Ectodermal cell (in vitro differentiated cells): ENCODE results near the gene MRPL20.
"Not testable (repeated sequence)": the region's sequence is repeated elsewhere in the genome, so short reads cannot be mapped to it uniquely, and the experiment has no call there.

Experiments used
- H3K27ac ChIP-seq: 2 replicates; pipeline ENCODE4 v1.7.0; 2013; ENCODE audit warnings: mild to moderate bottlenecking, low read depth, low read length; ENCODE audit not compliant: insufficient read depth, poor library complexity, severe bottlenecking
- H3K27me3 ChIP-seq: 2 replicates; pipeline ENCODE4 v1.7.0; 2013; ENCODE audit warnings: mild to moderate bottlenecking, low read length; ENCODE audit not compliant: insufficient read depth, control insufficient read depth, poor library complexity, severe bottlenecking
- H3K36me3 ChIP-seq: one replicate; pipeline ENCODE4 v1.7.0; 2013; ENCODE audit warnings: low read length; ENCODE audit not compliant: control insufficient read depth, insufficient read depth
- H3K4me1 ChIP-seq: one replicate; pipeline ENCODE4 v1.7.0; 2013; ENCODE audit warnings: low read length; ENCODE audit not compliant: control insufficient read depth, insufficient read depth
- H3K4me3 ChIP-seq: 2 replicates; pipeline ENCODE4 v1.7.0; 2013; ENCODE audit warnings: low read depth, low read length, control low read depth; ENCODE audit not compliant: insufficient read depth
- H3K9me3 ChIP-seq: 2 replicates; pipeline ENCODE4 v1.7.0; 2013; ENCODE audit warnings: mild to moderate bottlenecking, low read length, moderate library complexity; ENCODE audit not compliant: control insufficient read depth
- WGBS, 2 experiments: methylation state at CpG; one replicate each; pipeline ENCODE4 v1.1.7; 2013; ENCODE audit warnings: missing lambda C conversion rate in 2 of 2; 5-methylcytosine and 5-hydroxymethylcytosine counted together

MRPL20 gene

GRCh38 chr1:1449099-1449739 lies 42.1 kb upstream of the MRPL20 start, which contains the start of gene ATAD3C:
ATAD3C (plus strand) TSS chr1:1449689; CDS start chr1:1450684, 995 bp downstream.
- no peaks in the 10 kb centered on the region for H3K4me1 ChIP-seq
- H3K4me3 ChIP-seq: no peak within 1 kb of the TSS
- H3K27me3 ChIP-seq: no peaks in the 10 kb centered on the region
- no peaks in the 10 kb centered on the region for H3K36me3 ChIP-seq
- WGBS, 2 experiments: 90 to 96% methylated on average over 6 of the region's 6 CpGs
- no peak within 1 kb of the TSS for H3K27ac ChIP-seq
- no peaks in the 10 kb centered on the region for H3K9me3 ChIP-seq

DNA sequence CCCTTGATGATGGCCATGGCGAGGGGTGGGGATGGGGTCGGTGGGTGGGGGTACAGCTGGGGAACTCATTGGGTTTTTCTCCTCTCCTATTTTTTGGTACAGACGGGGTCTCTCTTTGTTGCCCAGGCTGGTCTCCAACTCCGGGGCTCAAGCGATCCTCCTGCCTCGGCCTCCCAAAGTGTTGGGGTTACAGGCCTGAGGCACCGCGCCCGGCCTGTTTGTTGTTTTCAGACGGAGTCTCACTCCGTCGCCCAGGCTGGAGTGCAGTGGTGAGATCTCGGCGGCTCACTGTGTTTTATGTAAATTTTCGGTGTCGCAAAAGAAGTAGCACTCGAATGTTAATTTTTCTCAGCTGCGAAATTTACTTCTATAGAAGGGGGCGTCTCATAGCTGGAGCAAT lies 39.5 kb upstream of the MRPL20 start:
- 94% methylated on average over 14 to 19 of the region's 19 CpGs for WGBS, 2 experiments
- not testable (repeated sequence) for H3K36me3 ChIP-seq, H3K9me3 ChIP-seq, H3K4me1 ChIP-seq, H3K27ac ChIP-seq, H3K27me3 ChIP-seq, H3K4me3 ChIP-seq

DNA sequence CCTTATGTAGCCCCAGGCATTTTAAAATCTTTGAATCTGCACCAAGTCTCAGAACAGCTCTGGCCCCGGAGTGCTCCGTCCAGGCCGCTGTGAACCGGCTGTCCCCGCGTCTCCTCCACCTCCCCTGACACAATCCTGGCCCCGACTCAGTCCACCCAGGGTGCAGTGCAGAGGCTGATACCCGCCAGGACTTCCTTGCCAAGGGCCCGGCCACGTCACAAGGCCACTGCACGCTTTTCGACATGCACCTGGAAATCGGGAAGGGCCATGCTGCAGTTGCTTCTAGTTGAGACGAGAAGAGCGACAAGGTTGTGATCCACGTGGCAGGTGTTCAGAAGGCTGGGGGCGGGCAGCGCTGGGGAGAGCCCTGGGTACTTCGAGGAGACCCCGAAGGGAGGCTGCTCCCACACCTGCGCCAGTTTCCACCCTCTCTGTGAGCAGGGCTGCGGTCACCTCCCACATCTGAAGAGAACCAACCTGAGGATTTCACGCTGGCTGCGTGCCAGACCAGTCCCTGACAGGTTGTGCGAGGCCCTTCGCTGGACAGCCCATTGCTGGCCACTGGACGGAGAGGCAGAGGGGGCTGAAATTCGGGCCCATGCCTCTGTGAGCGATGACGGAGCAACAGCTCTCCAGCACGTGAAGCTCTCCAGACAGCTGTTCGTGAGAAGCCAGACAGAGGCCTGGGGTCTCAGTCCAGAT lies 35.1 kb upstream of the MRPL20 start:
- Histone ChIP-seq H3K27ac (no peak overlapping the region), H3K4me1 (peaks cover 7% of the 10 kb centered on the region), H3K9me3 (no peaks in the 10 kb centered on the region), H3K27me3 (no peaks in the 10 kb centered on the region), H3K4me3 (no peak overlapping the region), H3K36me3 (no peaks in the 10 kb centered on the region)
- WGBS, 2 experiments: 96% methylated on average over 32 of the region's 32 CpGs

GRCh38 chr1:1441002-1441888 lies 34.2 kb upstream of the MRPL20 start:
- H3K4me3 ChIP-seq: no peak overlapping the region
- H3K9me3 ChIP-seq: no peaks in the 10 kb centered on the region
- H3K27me3 ChIP-seq: peaks cover 9% of the 10 kb centered on the region
- no peaks in the 10 kb centered on the region for H3K36me3 ChIP-seq
- no peak overlapping the region for H3K27ac ChIP-seq
- peaks cover 9% of the 10 kb centered on the region for H3K4me1 ChIP-seq
- 79 to 82% methylated on average over 29 of the region's 29 CpGs for WGBS, 2 experiments

- 94 to 95% methylated on average over 26 of the region's 26 CpGs for whole genome bisulfite sequencing, 2 experiments
- Histone ChIP-seq H3K9me3 (no peaks in the 10 kb centered on the region), H3K36me3 (no peaks in the 10 kb centered on the region), H3K27me3 (peaks cover 15% of the 10 kb centered on the region), H3K4me1 (peaks cover 14% of the 10 kb centered on the region), H3K4me3 (no peak overlapping the region), H3K27ac (no peak overlapping the region)
Measured at GRCh38 chr1:1440262-1441001, 33.3 kb upstream of the MRPL20 start.

DNA sequence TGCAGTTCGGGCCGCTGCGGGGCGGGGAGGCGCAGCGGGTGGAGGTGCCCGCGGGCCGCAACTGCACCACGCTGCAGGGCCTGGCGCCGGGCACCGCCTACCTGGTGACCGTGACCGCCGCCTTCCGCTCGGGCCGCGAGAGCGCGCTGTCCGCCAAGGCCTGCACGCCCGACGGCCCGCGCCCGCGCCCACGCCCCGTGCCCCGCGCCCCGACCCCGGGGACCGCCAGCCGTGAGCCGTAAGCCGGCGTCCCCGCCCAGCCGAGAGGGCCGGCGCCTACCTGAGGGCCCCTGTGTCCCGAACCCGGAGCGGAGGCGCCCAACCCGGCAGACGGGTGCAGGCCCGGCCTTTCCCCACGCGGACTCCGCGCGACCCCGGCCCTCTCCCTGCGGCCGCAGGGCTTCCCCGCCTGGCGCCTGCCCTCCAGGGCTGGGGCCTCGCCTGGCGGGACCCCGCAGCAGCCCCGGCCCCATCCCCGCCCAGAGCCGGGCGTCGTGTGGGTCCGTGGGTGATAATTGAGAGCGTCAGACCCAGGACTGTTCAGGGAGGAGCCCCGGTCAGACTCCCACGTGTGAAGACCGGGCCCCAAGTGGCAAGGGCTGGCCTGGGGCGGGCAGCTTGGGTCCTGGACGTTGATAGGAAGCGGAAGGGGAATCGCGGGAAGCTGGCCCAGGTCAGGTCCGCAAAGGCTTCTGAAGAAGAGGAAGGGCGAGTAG lies 32.6 kb upstream of the MRPL20 start:
- WGBS, 2 experiments: 96 to 98% methylated on average over 82 of the region's 82 CpGs
- Histone ChIP-seq H3K4me3 (no peak overlapping the region), H3K36me3 (no peaks in the 10 kb centered on the region), H3K27ac (no peak overlapping the region), H3K9me3 (no peaks in the 10 kb centered on the region), H3K27me3 (peaks cover 22% of the 10 kb centered on the region), H3K4me1 (peaks cover 21% of the 10 kb centered on the region)

DNA sequence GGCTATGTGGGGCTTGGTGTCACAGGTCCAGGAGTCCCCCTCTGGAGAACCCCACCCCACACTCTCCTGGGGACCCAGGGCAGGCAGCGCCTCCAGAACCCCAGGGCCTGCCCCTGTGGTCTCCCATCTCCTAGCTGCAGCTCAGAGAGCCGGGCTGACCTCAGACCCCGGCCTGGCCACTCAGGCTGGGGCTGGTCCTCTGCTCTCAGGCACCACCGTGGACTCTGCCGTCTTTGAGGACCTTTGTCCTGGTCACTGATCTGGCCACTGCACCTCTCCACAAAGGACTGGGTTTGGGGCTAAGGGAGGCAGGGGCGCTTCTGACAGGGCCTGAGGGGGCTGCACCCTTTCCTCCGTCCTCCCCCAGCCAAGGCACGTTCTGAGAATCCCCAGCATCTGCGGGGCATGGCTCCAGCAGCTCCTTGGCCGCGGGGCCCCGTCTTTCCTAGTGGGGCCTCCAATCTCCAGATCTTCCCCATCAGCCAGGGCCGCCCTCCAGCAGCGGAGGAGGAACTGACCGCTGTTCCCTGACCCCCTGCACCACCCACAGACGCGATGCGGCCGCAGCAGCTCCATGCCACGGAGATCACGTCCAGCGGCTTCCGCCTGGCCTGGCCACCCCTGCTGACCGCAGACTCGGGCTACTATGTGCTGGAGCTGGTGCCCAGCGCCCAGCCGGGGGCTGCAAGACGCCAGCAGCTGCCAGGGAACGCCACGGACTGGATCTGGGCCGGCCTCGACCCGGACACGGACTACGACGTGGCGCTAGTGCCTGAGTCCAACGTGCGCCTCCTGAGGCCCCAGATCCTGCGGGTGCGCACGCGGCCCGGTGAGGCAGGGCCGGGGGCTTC lies 31.7 kb upstream of the MRPL20 start:
- Histone ChIP-seq H3K4me3 (no peak overlapping the region), H3K27ac (no peak overlapping the region), H3K36me3 (no peaks in the 10 kb centered on the region), H3K9me3 (no peaks in the 10 kb centered on the region), H3K4me1 (peaks cover 30% of the 10 kb centered on the region), H3K27me3 (peaks cover 31% of the 10 kb centered on the region)
- 95% methylated on average over 45 of the region's 45 CpGs for WGBS, 2 experiments

DNA sequence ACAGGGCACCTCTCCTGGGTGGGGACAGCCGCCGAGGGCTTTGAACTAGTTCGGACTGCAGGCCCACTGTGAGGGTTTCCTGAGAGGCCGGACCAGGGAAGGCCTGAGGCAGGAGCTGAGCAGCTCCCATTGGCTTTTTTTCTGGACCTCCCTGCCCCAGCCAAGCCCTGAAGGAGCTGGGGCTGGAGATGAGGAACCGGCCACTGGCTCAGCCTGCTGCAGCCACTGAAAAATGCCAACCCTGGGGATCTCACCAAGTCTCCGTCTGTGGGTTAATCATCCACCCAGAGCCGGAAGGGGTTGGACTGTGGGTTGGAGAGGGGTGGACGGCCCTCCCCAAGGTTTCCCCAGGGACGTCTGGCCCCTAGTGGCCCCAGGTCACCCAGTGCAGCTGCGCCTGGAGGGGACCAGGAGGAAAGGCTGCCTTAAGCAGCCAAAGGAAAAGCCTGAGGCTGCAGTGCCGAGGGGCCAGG lies 30.8 kb upstream of the MRPL20 start:
- peaks cover 38% of the 10 kb centered on the region for H3K4me1 ChIP-seq
- 85 to 86% methylated on average over 11 of the region's 11 CpGs for WGBS, 2 experiments
- no peaks in the 10 kb centered on the region for H3K36me3 ChIP-seq
- H3K4me3 ChIP-seq: no peak overlapping the region
- H3K27me3 ChIP-seq: peaks cover 31% of the 10 kb centered on the region
- no peak overlapping the region for H3K27ac ChIP-seq
- no peaks in the 10 kb centered on the region for H3K9me3 ChIP-seq
